Measurements from ENCODE around the gene SLC2A14.
"Not testable (repeated sequence)": the region's sequence is repeated elsewhere in the genome, so short reads cannot be mapped to it uniquely, and the experiment has no call there.

Gene SLC2A14

GRCh38 chr12:7844116-7844515 is 28.6 kb downstream of the SLC2A14 start:
- in situ Hi-C loops (cut with HindIII; ENCODE audit: low sequenced_read_pairs), result no loop called here
- no peak overlapping the region for H3K4me3 ChIP-seq (ENCODE audit: low read depth, low read length)
- DNase-seq (ENCODE audit: low read depth), result no peak
- TF ChIP-seq CTCF (IDR thresholded peaks at IDR 0.05; ENCODE audit: low read depth, low read length, missing control alignments), result no peak

- in situ Hi-C loops (cut with HindIII; ENCODE audit: low sequenced_read_pairs), result not testable (repeated sequence)
Measured at GRCh38 chr12:7843583-7843982, 29.1 kb downstream of the SLC2A14 start.

GRCh38 chr12:7843149-7843548 is 29.6 kb downstream of the SLC2A14 start:
- H3K4me3 ChIP-seq (ENCODE audit: low read depth, low read length); in situ Hi-C loops (cut with HindIII; ENCODE audit: low sequenced_read_pairs); DNase-seq (ENCODE audit: low read depth): not testable (repeated sequence)

More at GRCh38 chr12:7843583-7843982, 29.1 kb downstream of the SLC2A14 start:
- not testable (repeated sequence) for DNase-seq (ENCODE audit: low read depth); H3K4me3 ChIP-seq (ENCODE audit: low read depth, low read length)

GRCh38 chr12:7842444-7842843 is 30.3 kb downstream of the SLC2A14 start:
- in situ Hi-C loops (cut with HindIII; ENCODE audit: low sequenced_read_pairs); DNase-seq (ENCODE audit: low read depth): not testable (repeated sequence)

GRCh38 chr12:7839848-7840247 is 32.9 kb downstream of the SLC2A14 start:
- in situ Hi-C loops (cut with HindIII; ENCODE audit: low sequenced_read_pairs); DNase-seq (ENCODE audit: low read depth); H3K4me3 ChIP-seq (ENCODE audit: low read depth, low read length): not testable (repeated sequence)

More at GRCh38 chr12:7842444-7842843, 30.3 kb downstream of the SLC2A14 start:
- not testable (repeated sequence) for H3K4me3 ChIP-seq (ENCODE audit: low read depth, low read length)

GRCh38 chr12:7839226-7839625 is 33.5 kb downstream of the SLC2A14 start:
- DNase-seq (ENCODE audit: low read depth); H3K4me3 ChIP-seq (ENCODE audit: low read depth, low read length); in situ Hi-C loops (cut with HindIII; ENCODE audit: low sequenced_read_pairs): not testable (repeated sequence)

GRCh38 chr12:7837366-7837765 is 35.3 kb downstream of the SLC2A14 start:
- no peak for TF ChIP-seq CTCF (IDR thresholded peaks at IDR 0.05; ENCODE audit: low read depth, low read length, missing control alignments)
- in situ Hi-C loops (cut with HindIII; ENCODE audit: low sequenced_read_pairs), result no loop called here
- DNase-seq (ENCODE audit: low read depth), result no peak
- H3K4me3 ChIP-seq (ENCODE audit: low read depth, low read length), result no peak overlapping the region

- no peak overlapping the region for H3K4me3 ChIP-seq (ENCODE audit: low read depth, low read length)
- DNase-seq (ENCODE audit: low read depth), result no peak
- TF ChIP-seq CTCF (IDR thresholded peaks at IDR 0.05; ENCODE audit: low read depth, low read length, missing control alignments), result no peak
- in situ Hi-C loops (cut with HindIII; ENCODE audit: low sequenced_read_pairs), result no loop called here
Measured at GRCh38 chr12:7835766-7836165, 36.9 kb downstream of the SLC2A14 start.

GRCh38 chr12:7835116-7835515 is 37.6 kb downstream of the SLC2A14 start:
- in situ Hi-C loops (cut with HindIII; ENCODE audit: low sequenced_read_pairs), result no loop called here
- H3K4me3 ChIP-seq (ENCODE audit: low read depth, low read length), result no peak overlapping the region
- TF ChIP-seq CTCF (IDR thresholded peaks at IDR 0.05; ENCODE audit: low read depth, low read length, missing control alignments), result no peak
- no peak for DNase-seq (ENCODE audit: low read depth)

All from astrocyte of the cerebellum (primary cell).